D721Med (cell line): ENCODE results near the gene GTF3C1.

Source experiments
- DNase-seq: peaks from one replicate; pipeline ENCODE4 v3.0.0; 2011; ENCODE audit warnings: low spot score; ENCODE audit not compliant: insufficient read length
- FAIRE-seq: peaks from 2 replicates; lab custom pipeline; 2011; peaks lifted over from hg19 to GRCh38; lab: Jason Lieb, UNC
- TF ChIP-seq, protein P1 (sequence below): IDR thresholded peaks from 2 replicates; pipeline ENCODE4 v1.5.1; 2012; ENCODE audit warnings: mild to moderate bottlenecking, control low read depth; ENCODE audit not compliant: insufficient read depth; ENCODE audit errors: missing control alignments

The GTF3C1 gene

GRCh38 chr16:27446721-27447120 is 103.0 kb downstream of the GTF3C1 start:
- DNase-seq (no peak), FAIRE-seq (no peak)
- TF ChIP-seq, protein P1, sequence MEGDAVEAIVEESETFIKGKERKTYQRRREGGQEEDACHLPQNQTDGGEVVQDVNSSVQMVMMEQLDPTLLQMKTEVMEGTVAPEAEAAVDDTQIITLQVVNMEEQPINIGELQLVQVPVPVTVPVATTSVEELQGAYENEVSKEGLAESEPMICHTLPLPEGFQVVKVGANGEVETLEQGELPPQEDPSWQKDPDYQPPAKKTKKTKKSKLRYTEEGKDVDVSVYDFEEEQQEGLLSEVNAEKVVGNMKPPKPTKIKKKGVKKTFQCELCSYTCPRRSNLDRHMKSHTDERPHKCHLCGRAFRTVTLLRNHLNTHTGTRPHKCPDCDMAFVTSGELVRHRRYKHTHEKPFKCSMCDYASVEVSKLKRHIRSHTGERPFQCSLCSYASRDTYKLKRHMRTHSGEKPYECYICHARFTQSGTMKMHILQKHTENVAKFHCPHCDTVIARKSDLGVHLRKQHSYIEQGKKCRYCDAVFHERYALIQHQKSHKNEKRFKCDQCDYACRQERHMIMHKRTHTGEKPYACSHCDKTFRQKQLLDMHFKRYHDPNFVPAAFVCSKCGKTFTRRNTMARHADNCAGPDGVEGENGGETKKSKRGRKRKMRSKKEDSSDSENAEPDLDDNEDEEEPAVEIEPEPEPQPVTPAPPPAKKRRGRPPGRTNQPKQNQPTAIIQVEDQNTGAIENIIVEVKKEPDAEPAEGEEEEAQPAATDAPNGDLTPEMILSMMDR: no peak

DNA sequence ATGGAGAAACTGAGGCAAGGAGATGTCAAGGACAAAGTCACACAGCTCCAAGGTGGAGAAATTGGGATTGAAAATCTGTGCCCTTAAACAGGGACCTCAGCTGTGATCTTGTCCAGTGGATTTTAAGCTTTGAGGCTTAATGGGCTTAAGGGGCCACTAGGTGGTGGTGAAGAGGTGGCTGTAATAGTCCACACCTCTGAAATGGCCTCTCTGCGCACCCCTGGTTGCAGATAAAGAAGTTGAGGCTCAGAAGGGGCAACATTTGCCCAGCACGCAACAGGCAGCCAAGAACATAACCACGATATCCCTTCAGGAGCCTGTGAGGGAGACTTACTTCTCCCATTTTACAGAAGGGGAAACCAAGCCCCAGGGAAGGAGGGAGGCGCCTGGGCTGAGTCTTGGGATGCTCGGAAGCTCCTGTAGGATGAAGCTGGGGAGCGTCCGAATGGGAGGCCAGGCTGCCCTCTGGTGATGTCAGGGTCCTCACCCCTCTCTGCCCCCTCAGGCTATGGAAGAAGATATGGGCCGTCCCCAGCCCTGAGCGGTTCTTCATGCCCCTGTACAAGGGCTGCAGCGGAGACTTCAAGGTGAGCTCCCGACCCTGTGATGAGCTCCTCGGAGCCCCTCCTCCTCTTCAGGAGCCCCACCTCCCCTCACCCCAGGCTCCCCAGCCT is 104.1 kb downstream of the GTF3C1 start:
- no peak for FAIRE-seq
- TF ChIP-seq, protein P1: no peak
- no peak for DNase-seq

DNA sequence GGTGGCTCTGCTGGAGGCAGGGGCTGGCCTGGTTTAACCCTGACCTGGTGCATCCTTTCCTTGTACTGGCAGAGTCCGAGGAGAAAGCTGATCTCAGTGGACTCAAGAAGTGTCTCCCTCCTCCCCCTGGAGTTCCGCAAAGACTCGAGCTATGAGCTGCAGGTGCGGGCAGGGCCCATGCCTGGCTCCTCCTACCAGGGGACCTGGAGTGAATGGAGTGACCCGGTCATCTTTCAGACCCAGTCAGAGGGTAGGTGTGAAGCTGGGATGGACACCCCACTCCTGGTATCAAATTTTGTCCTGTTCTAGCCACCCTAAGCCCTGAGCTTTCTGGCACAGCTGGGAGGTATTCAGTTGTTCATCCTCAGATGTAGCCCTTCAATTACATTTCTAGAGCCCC is 105.2 kb downstream of the GTF3C1 start:
- DNase-seq: no peak
- FAIRE-seq: no peak
- TF ChIP-seq, protein P1: no peak

GRCh38 chr16:27444015-27444414 is 105.7 kb downstream of the GTF3C1 start:
- DNase-seq: no peak
- no peak for FAIRE-seq
- TF ChIP-seq, protein P1: no peak

GRCh38 chr16:27441998-27442397 is 107.7 kb downstream of the GTF3C1 start:
- no peak for FAIRE-seq
- DNase-seq: no peak
- TF ChIP-seq, protein P1: no peak

- TF ChIP-seq, protein P1: no peak
- FAIRE-seq (no peak), DNase-seq (peak; percentile 1)
These were observed 108.4 kb downstream of the GTF3C1 start for GRCh38 chr16:27441276-27441675.

DNA sequence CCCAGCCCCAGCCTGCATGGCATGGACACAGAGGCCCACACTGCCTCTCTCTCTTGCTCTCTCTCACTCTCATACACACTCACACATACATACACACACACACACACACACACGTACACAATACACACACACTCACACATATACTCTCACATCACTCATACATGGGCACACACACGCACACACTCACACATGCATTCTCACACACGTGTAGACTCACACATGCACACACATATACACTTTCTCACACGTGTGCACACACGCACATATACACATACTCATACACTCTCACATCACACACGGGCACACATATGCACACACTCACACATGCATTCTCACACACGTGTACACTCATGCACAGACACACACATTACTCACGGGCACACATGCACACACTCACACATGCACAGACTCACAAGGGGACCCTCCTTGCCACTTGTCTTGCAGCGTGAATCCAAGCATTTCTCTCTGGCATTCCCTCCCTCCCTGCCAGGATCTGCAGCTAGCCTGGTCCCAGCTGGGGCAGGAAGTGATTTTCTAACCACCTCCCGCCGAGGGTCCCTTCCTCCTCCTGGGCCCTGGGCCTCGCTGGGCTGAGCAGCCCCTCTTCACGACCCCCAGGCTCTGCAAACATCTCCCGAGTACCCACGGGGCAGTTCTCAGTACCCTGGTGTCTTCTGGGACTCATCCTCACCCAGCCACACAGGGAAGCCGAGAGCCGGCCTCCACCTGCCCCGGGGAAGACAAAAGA is 110.3 kb downstream of the GTF3C1 start:
- DNase-seq: no peak
- FAIRE-seq: no peak
- TF ChIP-seq, protein P1: no peak
